Esophagus squamous epithelium (tissue), 4 donors: ENCODE data around the gene TBCCD1.

Experiments
- POLR2A ChIP-seq, 4 donors: fragments of 450-650 bp; IDR thresholded peaks; one replicate each; pipeline ENCODE4 v1.6.1; 2017; ENCODE audit warnings: antibody characterized with exemption in 4 of 4, mild to moderate bottlenecking in 4 of 4, moderate library complexity in 3 of 4
- TF ChIP-seq, protein P1 (sequence below), 6 experiments: fragments of 450-650 bp in 4 of 6; fragments of 200-600 bp in 2 of 6; sonication (generic) in 2 of 6; IDR thresholded peaks; one replicate each; pipeline ENCODE4 v1.5.1; 2016 to 2019; ENCODE audit warnings: antibody characterized with exemption in 6 of 6, mild to moderate bottlenecking in 4 of 6, moderate library complexity in 4 of 6

GRCh38 chr3:186519021-186519658, 48.0 kb downstream of the TBCCD1 start:
- no peak for TF ChIP-seq POLR2A (IDR thresholded peaks at IDR 0.05)
- TF ChIP-seq, protein P1, sequence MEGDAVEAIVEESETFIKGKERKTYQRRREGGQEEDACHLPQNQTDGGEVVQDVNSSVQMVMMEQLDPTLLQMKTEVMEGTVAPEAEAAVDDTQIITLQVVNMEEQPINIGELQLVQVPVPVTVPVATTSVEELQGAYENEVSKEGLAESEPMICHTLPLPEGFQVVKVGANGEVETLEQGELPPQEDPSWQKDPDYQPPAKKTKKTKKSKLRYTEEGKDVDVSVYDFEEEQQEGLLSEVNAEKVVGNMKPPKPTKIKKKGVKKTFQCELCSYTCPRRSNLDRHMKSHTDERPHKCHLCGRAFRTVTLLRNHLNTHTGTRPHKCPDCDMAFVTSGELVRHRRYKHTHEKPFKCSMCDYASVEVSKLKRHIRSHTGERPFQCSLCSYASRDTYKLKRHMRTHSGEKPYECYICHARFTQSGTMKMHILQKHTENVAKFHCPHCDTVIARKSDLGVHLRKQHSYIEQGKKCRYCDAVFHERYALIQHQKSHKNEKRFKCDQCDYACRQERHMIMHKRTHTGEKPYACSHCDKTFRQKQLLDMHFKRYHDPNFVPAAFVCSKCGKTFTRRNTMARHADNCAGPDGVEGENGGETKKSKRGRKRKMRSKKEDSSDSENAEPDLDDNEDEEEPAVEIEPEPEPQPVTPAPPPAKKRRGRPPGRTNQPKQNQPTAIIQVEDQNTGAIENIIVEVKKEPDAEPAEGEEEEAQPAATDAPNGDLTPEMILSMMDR (IDR thresholded peaks at IDR 0.05): no peak
